ENCODE measurements around the gene TENT4B. TPM values are rescaled to one million over a fixed set of nuclear protein-coding genes. Genes with fewer than 3 reads are reported as not detected.
A peak's percentile ranks its signal among the peaks of the same experiment; 100 is the strongest.

The TENT4B gene
- 6.1 and 11.4 TPM in 2 replicates for total RNA-seq (2021)
- percentile 76 among the genes with signal in this experiment for Bru-seq, nascent RNA
- percentile 67 among the genes with signal in this experiment for BruChase-seq, experiment 1, labeled RNA remaining after a 2-hour chase
- BruChase-seq, experiment 2, labeled RNA remaining after a 6-hour chase = percentile 65 among the genes with signal in this experiment
- long read RNA-seq, full-length matches to known transcripts = 1 of 7 reads
- long read RNA-seq, partial matches to known transcripts = 0 of 7 reads
- long read RNA-seq, other reads (novel, unspliced or antisense) = 6 of 7 reads

- H4K20me1 ChIP-seq (ENCODE audit: insufficient read depth) = peaks cover 22% of the 10 kb centered on the region
- intact Hi-C loops (cut with micrococcal nuclease; ENCODE audit: unreplicated experiment) = loop anchor here (1.0 to 2.0 kb wide), 2 partner anchors 86 to 128 kb away; partner anchors contain the start of gene CNEP1R1
- no peaks in the 10 kb centered on the region for H3K9me2 ChIP-seq (ENCODE audit: insufficient read depth)
- H3K4me3 ChIP-seq = peak within 1 kb of the TSS; percentile 99
- ChIA-PET CTCF (no interaction called here), POLR2A (ENCODE audit: unreplicated experiment) (no interaction called here)
- H3K27ac ChIP-seq = peak within 1 kb of the TSS; percentile 66
- TF ChIP-seq EZH2 (IDR thresholded peaks at IDR 0.05; ENCODE audit: low read depth) = no peak
- no peak for TF ChIP-seq CTCF (conservative IDR thresholded peaks at IDR 0.05)
- H3K4me1 ChIP-seq (replicated peaks; ENCODE audit: insufficient read depth) = peaks cover 20% of the 10 kb centered on the region
- no peaks in the 10 kb centered on the region for H3K27me3 ChIP-seq (ENCODE audit: insufficient read depth, low read depth)
- peak; percentile 56 to 88 for DNase-seq
- peak within 1 kb of the TSS; percentile 100 for H2AFZ ChIP-seq
- no TSS peak for BruUV-seq (replicated peaks)
- peak within 1 kb of the TSS; percentile 96 for H3K4me2 ChIP-seq
- peaks cover 43% of the 10 kb centered on the region for H3K79me2 ChIP-seq (ENCODE audit: low read depth)
- no peaks in the 10 kb centered on the region for H3K36me3 ChIP-seq (ENCODE audit: low read depth)
- H3K9me3 ChIP-seq (ENCODE audit: insufficient read depth, low read depth) = no peaks in the 10 kb centered on the region
- H3F3A ChIP-seq (ENCODE audit: insufficient read depth, low read depth) = no peaks in the 10 kb centered on the region
Measured at GRCh38 chr16:50152807-50153595, at the start of gene TENT4B. Gene TENT4B (plus strand): TSS chr16:50153306. CDS start chr16:50153622, 316 bp downstream.

GRCh38 chr16:50103764-50104163, 49.3 kb upstream of the TENT4B start:
- intact Hi-C loops (cut with micrococcal nuclease; ENCODE audit: unreplicated experiment) = no loop called here
- Histone ChIP-seq H3K4me1 (replicated peaks; ENCODE audit: insufficient read depth) (no peaks in the 10 kb centered on the region), H3K9me2 (ENCODE audit: insufficient read depth) (no peaks in the 10 kb centered on the region), H3K4me2 (no peak overlapping the region), H3K36me3 (ENCODE audit: low read depth) (0 out of 2 replicates have a peak, but pooled peaks cover 20% of the 10 kb centered on the region), H3K79me2 (ENCODE audit: low read depth) (no peaks in the 10 kb centered on the region), H3K27me3 (ENCODE audit: insufficient read depth, low read depth) (no peaks in the 10 kb centered on the region), H3K4me3 (no peak overlapping the region), H2AFZ (no peak overlapping the region), H3K9me3 (ENCODE audit: insufficient read depth, low read depth) (no peaks in the 10 kb centered on the region), H4K20me1 (ENCODE audit: insufficient read depth) (no peaks in the 10 kb centered on the region), H3K27ac (no peak overlapping the region), H3F3A (ENCODE audit: insufficient read depth, low read depth) (0 out of 2 replicates have a peak, but pooled peaks cover 6% of the 10 kb centered on the region)
- ChIA-PET POLR2A (ENCODE audit: unreplicated experiment) (no interaction called here), CTCF (no interaction called here)
- TF ChIP-seq EZH2 (IDR thresholded peaks at IDR 0.05; ENCODE audit: low read depth) (no peak), CTCF (conservative IDR thresholded peaks at IDR 0.05) (no peak)
- DNase-seq = no peak
- no TSS peak for BruUV-seq (replicated peaks)

GRCh38 chr16:50114357-50115129, 38.6 kb upstream of the TENT4B start:
- no peaks in the 10 kb centered on the region; the same call in 1 of the 2 replicates for H3K9me2 ChIP-seq (ENCODE audit: insufficient read depth)
- CTCF ChIA-PET = no interaction called here
- intact Hi-C loops (cut with micrococcal nuclease; ENCODE audit: unreplicated experiment) = no loop called here
- H3K36me3 ChIP-seq (ENCODE audit: low read depth) = no peaks in the 10 kb centered on the region
- peaks cover 10% of the 10 kb centered on the region for H3K4me1 ChIP-seq (replicated peaks; ENCODE audit: insufficient read depth)
- H2AFZ ChIP-seq = peak overlapping the region; percentile 40; the same call in 1 of the 2 replicates
- H4K20me1 ChIP-seq (ENCODE audit: insufficient read depth) = no peaks in the 10 kb centered on the region
- H3K4me3 ChIP-seq = no peak overlapping the region
- BruUV-seq (replicated peaks) = no TSS peak
- H3K9me3 ChIP-seq (ENCODE audit: insufficient read depth, low read depth) = no peaks in the 10 kb centered on the region
- peak; percentile 55 to 72 for DNase-seq
- H3K4me2 ChIP-seq = peak overlapping the region; percentile 32
- peak overlapping the region; percentile 33; the same call in 1 of the 2 replicates for H3K27ac ChIP-seq
- H3K27me3 ChIP-seq (ENCODE audit: insufficient read depth, low read depth) = no peaks in the 10 kb centered on the region
- TF ChIP-seq CTCF (conservative IDR thresholded peaks at IDR 0.05) = no peak
- no peak for TF ChIP-seq EZH2 (IDR thresholded peaks at IDR 0.05; ENCODE audit: low read depth)
- H3F3A ChIP-seq (ENCODE audit: insufficient read depth, low read depth) = no peaks in the 10 kb centered on the region
- POLR2A ChIA-PET (ENCODE audit: unreplicated experiment) = no interaction called here
- H3K79me2 ChIP-seq (ENCODE audit: low read depth) = no peaks in the 10 kb centered on the region
